WTC11 (cell line): ENCODE results near the gene NUP93. TPM values are rescaled to one million over a fixed set of nuclear protein-coding genes. Genes with fewer than 3 reads are reported as not detected.

Source experiments
- ATAC-seq: fragments of 200-7000 bp; cut with Tn5 transposase; 2 replicates; pipeline ENCODE4 v1.10.0; 2021; ENCODE audit warnings: mild to moderate bottlenecking, moderate library complexity
- CTCF ChIA-PET: fragments of 300-600 bp; sonication (Branson Sonifier 250); formaldehyde crosslinking; loops from one replicate; lab custom pipeline; 2021; ENCODE audit warnings: antibody characterized with exemption; lab: Charles Lee
- POLR2A ChIA-PET: fragments of 350-600 bp; sonication (Branson Sonifier 250); formaldehyde crosslinking; loops from one replicate; lab custom pipeline; 2021; ENCODE audit warnings: antibody characterized with exemption; lab: Charles Lee
- DNase-seq: peaks from one replicate; pipeline ENCODE4 v3.0.0; 2021; ENCODE audit warnings: low spot score
- H3K27ac Mint-ChIP-seq: 2 replicates; pipeline ENCODE4 v1.8.0; 2021; ENCODE audit warnings: mixed read lengths
- H3K27me3 Mint-ChIP-seq: 2 replicates; pipeline ENCODE4 v1.8.0; 2021; ENCODE audit warnings: low read depth, mild to moderate bottlenecking, moderate library complexity, mixed read lengths
- H3K36me3 Mint-ChIP-seq: 2 replicates; pipeline ENCODE4 v1.8.0; 2021; ENCODE audit warnings: mixed read lengths
- H3K4me1 Mint-ChIP-seq: 2 replicates; pipeline ENCODE4 v1.8.0; 2022; ENCODE audit warnings: mixed read lengths
- H3K4me3 Mint-ChIP-seq: 2 replicates; pipeline ENCODE4 v1.8.0; 2021; ENCODE audit warnings: mild to moderate bottlenecking, moderate library complexity, mixed read lengths
- H3K9me3 Mint-ChIP-seq: 2 replicates; pipeline ENCODE4 v1.8.0; 2021; ENCODE audit warnings: mixed read lengths
- ATF1 ChIP-seq: sonication (generic); formaldehyde crosslinking; IDR thresholded peaks from 2 replicates; pipeline ENCODE4 v1.8.1; 2023; ENCODE audit warnings: mild to moderate bottlenecking, moderate library complexity, missing genetic modification reagents
- EMX1 ChIP-seq: fragments of 250-450 bp; sonication (Bioruptor Pico); IDR thresholded peaks from 2 replicates; pipeline ENCODE4 v1.8.0; 2021; ENCODE audit warnings: mild to moderate bottlenecking
- ESRRA ChIP-seq: sonication (generic); formaldehyde crosslinking; IDR thresholded peaks from 2 replicates; pipeline ENCODE4 v1.8.1; 2022; ENCODE audit warnings: mild to moderate bottlenecking, missing genetic modification reagents, borderline replicate concordance
- FOXJ3 ChIP-seq: sonication (generic); formaldehyde crosslinking; IDR thresholded peaks from 2 replicates; pipeline ENCODE4 v1.9.0; 2021; ENCODE audit warnings: missing genetic modification reagents, mild to moderate bottlenecking, borderline replicate concordance
- GTF2I ChIP-seq: fragments of 250-450 bp; sonication (Bioruptor Pico); conservative IDR thresholded peaks from 2 replicates; pipeline ENCODE4 v1.4.0; 2021; ENCODE audit warnings: mild to moderate bottlenecking
- KAT7 ChIP-seq: sonication (generic); formaldehyde crosslinking; IDR thresholded peaks from 2 replicates; pipeline ENCODE4 v1.8.1; 2023; ENCODE audit warnings: missing genetic modification reagents, mild to moderate bottlenecking, borderline replicate concordance
- NFE2L1 ChIP-seq: sonication (generic); formaldehyde crosslinking; IDR thresholded peaks from 2 replicates; pipeline ENCODE4 v1.8.1; 2023; ENCODE audit warnings: missing genetic modification reagents
- NR1H2 ChIP-seq: sonication (generic); formaldehyde crosslinking; IDR thresholded peaks from 2 replicates; pipeline ENCODE4 v1.9.0; 2021; ENCODE audit warnings: mild to moderate bottlenecking, moderate library complexity, missing genetic modification reagents
- NR2C2 ChIP-seq: sonication (generic); formaldehyde crosslinking; IDR thresholded peaks from 2 replicates; pipeline ENCODE4 v1.8.0; 2022; ENCODE audit warnings: mild to moderate bottlenecking, missing genetic modification reagents
- OVOL2 ChIP-seq: fragments of 250-450 bp; sonication (Bioruptor Pico); IDR thresholded peaks from 2 replicates; pipeline ENCODE4 v1.9.0; 2021; ENCODE audit warnings: mild to moderate bottlenecking, borderline replicate concordance
- PRRX2 ChIP-seq: fragments of 250-450 bp; sonication (Bioruptor Pico); IDR thresholded peaks from 2 replicates; pipeline ENCODE4 v1.8.0; 2021; ENCODE audit warnings: mild to moderate bottlenecking
- RELA ChIP-seq: sonication (generic); formaldehyde crosslinking; IDR thresholded peaks from 2 replicates; pipeline ENCODE4 v1.8.1; 2022; ENCODE audit warnings: missing genetic modification reagents, mild to moderate bottlenecking, borderline replicate concordance
- SMAD3 ChIP-seq: sonication (generic); formaldehyde crosslinking; IDR thresholded peaks from 2 replicates; pipeline ENCODE4 v1.8.0; 2022; ENCODE audit warnings: missing genetic modification reagents, mild to moderate bottlenecking, borderline replicate concordance
- SP1 ChIP-seq: sonication (generic); formaldehyde crosslinking; conservative IDR thresholded peaks from 2 replicates; pipeline ENCODE4 v1.8.1; 2022; ENCODE audit warnings: missing genetic modification reagents
- TEAD1 ChIP-seq: sonication (generic); formaldehyde crosslinking; IDR thresholded peaks from 2 replicates; pipeline ENCODE4 v1.8.0; 2022; ENCODE audit warnings: mild to moderate bottlenecking, missing genetic modification reagents
- ZNF219 ChIP-seq: sonication (generic); formaldehyde crosslinking; IDR thresholded peaks from 2 replicates; pipeline ENCODE4 v1.8.0; 2023; ENCODE audit warnings: missing genetic modification reagents, mild to moderate bottlenecking, borderline replicate concordance
- ZNF232 ChIP-seq: sonication (generic); formaldehyde crosslinking; IDR thresholded peaks from 2 replicates; pipeline ENCODE4 v1.8.0; 2022; ENCODE audit warnings: mild to moderate bottlenecking, missing genetic modification reagents
- ZNF263 ChIP-seq: sonication (generic); formaldehyde crosslinking; IDR thresholded peaks from 2 replicates; pipeline ENCODE4 v1.8.1; 2022; ENCODE audit warnings: low read depth, mild to moderate bottlenecking, moderate library complexity, missing genetic modification reagents
- ZNF317 ChIP-seq: sonication (generic); formaldehyde crosslinking; IDR thresholded peaks from 2 replicates; pipeline ENCODE4 v1.8.1; 2023; ENCODE audit warnings: low read depth, mild to moderate bottlenecking, moderate library complexity, missing genetic modification reagents, borderline replicate concordance
- total RNA-seq: library from RNA; stranded (reverse); gene quantifications from 3 replicates; pipeline ENCODE4 v1.2.3, GENCODE V29; 2021
- TF ChIP-seq, protein P1 (sequence below): sonication (generic); formaldehyde crosslinking; IDR thresholded peaks from 2 replicates; pipeline ENCODE4 v1.8.1; 2023; ENCODE audit warnings: mild to moderate bottlenecking, moderate library complexity, missing genetic modification reagents
- TF ChIP-seq, protein P2 (sequence below): sonication (generic); formaldehyde crosslinking; IDR thresholded peaks from 2 replicates; pipeline ENCODE4 v1.8.0; 2023; ENCODE audit warnings: missing genetic modification reagents
- TF ChIP-seq, protein P3 (sequence below): fragments of 250-450 bp; sonication (Bioruptor Pico); IDR thresholded peaks from 2 replicates; pipeline ENCODE4 v1.8.0; 2021; ENCODE audit warnings: mild to moderate bottlenecking
- TF ChIP-seq, protein P4 (sequence below): fragments of 250-450 bp; sonication (Bioruptor Pico); conservative IDR thresholded peaks from 2 replicates; pipeline ENCODE4 v1.9.0; 2021; ENCODE audit warnings: mild to moderate bottlenecking
- TF ChIP-seq, protein P5 (sequence below): sonication (generic); formaldehyde crosslinking; IDR thresholded peaks from 2 replicates; pipeline ENCODE4 v1.8.1; 2022; ENCODE audit warnings: mild to moderate bottlenecking, moderate library complexity, missing genetic modification reagents
- TF ChIP-seq, protein P6 (sequence below): sonication (generic); formaldehyde crosslinking; IDR thresholded peaks from 2 replicates; pipeline ENCODE4 v1.8.0; 2022; ENCODE audit warnings: missing genetic modification reagents

The NUP93 gene
- total RNA-seq, 1 experiment from 2014 or later = 185 TPM

DNA sequence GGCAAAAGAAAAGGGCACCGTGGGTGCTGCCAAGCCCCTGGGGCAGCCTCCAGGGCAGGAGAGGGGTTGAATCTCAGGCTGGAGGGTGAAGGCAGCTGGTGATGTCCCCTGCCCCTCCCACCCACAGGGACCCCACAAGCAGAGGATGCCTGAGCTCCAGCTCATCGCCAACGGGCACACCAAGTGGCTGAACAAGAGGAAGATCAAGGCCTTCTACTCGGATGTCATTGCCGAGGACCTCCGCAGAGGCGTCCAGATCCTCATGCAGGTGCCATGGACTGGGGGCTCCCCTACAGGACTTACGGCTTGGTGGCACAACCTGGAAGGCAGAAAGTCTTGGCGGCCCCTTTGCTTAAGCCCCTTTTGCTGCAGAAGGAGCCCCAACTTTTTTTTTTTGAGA lies 156.9 kb downstream of the NUP93 start:
- no peak overlapping the region for H3K4me3 Mint-ChIP-seq
- no peak for TF ChIP-seq PRRX2
- TF ChIP-seq SMAD3 (CRISPR knock-in tag) = no peak
- TF ChIP-seq EMX1 (CRISPR knock-in tag) = no peak
- no peak for TF ChIP-seq ZNF232 (CRISPR knock-in tag)
- TF ChIP-seq, protein P1, sequence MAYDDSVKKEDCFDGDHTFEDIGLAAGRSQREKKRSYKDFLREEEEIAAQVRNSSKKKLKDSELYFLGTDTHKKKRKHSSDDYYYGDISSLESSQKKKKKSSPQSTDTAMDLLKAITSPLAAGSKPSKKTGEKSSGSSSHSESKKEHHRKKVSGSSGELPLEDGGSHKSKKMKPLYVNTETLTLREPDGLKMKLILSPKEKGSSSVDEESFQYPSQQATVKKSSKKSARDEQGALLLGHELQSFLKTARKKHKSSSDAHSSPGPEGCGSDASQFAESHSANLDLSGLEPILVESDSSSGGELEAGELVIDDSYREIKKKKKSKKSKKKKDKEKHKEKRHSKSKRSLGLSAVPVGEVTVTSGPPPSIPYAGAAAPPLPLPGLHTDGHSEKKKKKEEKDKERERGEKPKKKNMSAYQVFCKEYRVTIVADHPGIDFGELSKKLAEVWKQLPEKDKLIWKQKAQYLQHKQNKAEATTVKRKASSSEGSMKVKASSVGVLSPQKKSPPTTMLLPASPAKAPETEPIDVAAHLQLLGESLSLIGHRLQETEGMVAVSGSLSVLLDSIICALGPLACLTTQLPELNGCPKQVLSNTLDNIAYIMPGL (CRISPR knock-in tag) = no peak
- TF ChIP-seq OVOL2 = no peak
- no peak for DNase-seq
- peaks cover 12% of the 10 kb centered on the region for H3K36me3 Mint-ChIP-seq
- POLR2A ChIA-PET = no interaction called here
- H3K27ac Mint-ChIP-seq = no peak overlapping the region
- H3K4me1 Mint-ChIP-seq = no peaks in the 10 kb centered on the region
- H3K27me3 Mint-ChIP-seq = no peaks in the 10 kb centered on the region; the same call in 1 of the 2 replicates
- ATAC-seq = no peak
- CTCF ChIA-PET = interaction anchor here (0.7 kb wide), 1 partner anchor 94 kb away, joined by 3 read pairs; no protein-coding TSS in a partner anchor
- peaks cover 13% of the 10 kb centered on the region for H3K9me3 Mint-ChIP-seq

DNA sequence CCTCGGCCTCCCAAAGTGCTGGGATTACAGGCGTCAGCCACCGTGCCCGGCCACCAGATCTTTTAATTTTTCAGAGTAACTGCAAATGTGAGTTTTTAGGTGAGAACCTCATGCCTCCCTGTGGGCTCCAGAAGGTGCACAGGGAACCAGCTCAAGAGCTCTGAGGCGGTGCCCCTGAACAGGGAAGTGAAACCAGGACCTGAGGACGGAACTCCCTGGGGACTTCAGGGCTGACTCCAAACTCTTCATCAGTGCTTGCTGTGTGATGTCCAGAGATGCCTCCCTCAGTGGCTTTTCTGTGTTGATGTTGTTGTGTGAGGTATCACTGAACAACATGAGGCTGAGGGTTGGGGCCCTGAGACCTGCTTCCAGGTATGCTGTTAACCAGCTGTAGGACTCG lies 158.9 kb downstream of the NUP93 start:
- H3K4me1 Mint-ChIP-seq = no peaks in the 10 kb centered on the region

DNA sequence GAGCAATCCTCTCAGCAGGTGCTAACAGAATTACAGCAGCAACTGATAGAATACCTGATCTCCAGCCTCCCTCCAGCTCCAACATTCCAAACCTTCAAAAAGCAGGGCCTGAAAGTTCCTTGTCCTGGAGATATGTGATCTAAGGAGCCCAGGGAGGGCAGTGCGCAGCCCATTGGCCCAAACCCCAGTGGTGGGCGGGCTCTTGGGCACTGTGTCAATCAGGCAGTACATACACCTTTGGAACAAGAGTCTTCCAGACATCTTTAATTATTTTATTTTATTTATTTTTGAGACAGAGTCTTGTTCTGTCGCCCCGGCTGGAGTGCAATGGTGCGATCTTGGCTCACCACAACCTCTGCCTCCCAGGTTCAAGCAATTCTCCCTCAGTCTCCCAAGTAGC lies 159.3 kb downstream of the NUP93 start:
- DNase-seq = no peak
- TF ChIP-seq, protein P2, sequence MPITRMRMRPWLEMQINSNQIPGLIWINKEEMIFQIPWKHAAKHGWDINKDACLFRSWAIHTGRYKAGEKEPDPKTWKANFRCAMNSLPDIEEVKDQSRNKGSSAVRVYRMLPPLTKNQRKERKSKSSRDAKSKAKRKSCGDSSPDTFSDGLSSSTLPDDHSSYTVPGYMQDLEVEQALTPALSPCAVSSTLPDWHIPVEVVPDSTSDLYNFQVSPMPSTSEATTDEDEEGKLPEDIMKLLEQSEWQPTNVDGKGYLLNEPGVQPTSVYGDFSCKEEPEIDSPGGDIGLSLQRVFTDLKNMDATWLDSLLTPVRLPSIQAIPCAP (CRISPR knock-in tag) = no peak
- TF ChIP-seq, protein P3, sequence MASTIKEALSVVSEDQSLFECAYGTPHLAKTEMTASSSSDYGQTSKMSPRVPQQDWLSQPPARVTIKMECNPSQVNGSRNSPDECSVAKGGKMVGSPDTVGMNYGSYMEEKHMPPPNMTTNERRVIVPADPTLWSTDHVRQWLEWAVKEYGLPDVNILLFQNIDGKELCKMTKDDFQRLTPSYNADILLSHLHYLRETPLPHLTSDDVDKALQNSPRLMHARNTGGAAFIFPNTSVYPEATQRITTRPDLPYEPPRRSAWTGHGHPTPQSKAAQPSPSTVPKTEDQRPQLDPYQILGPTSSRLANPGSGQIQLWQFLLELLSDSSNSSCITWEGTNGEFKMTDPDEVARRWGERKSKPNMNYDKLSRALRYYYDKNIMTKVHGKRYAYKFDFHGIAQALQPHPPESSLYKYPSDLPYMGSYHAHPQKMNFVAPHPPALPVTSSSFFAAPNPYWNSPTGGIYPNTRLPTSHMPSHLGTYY (CRISPR knock-in tag) = no peak
- TF ChIP-seq, protein P4, sequence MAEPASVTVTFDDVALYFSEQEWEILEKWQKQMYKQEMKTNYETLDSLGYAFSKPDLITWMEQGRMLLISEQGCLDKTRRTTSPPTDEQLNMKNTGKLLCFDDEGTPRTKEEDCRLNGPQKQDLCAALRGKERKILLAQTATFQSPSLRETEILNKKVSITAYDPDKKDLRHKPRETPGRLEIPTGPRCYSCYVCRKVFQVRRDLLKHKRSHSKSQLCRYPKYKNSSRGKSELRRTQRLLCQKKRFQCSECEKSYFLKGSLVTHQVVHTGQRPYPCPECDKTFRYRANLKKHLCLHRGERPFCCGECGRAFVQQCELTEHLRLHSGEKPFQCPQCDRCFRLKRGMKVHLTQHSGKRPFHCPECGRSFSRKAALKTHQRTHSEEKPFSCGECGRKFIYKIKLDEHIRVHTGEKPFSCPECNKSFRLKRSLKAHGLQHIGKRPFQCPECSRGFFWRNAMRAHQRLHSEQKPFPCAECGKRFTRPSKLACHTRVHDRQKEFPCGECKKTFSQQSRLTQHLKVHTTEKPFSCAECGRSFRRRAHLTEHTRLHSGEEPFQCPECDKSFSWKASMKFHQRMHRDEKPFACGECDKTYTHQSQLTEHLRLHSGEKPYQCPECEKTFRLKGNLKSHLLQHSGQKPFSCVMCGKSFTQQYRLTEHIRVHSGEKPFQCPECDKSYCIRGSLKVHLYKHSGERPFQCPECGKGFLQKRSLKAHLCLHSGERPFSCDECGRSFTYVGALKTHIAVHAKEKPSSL (CRISPR knock-in tag) = no peak
- no peak for TF ChIP-seq NR2C2 (CRISPR knock-in tag)
- TF ChIP-seq NFE2L1 = no peak
- TF ChIP-seq, protein P5, sequence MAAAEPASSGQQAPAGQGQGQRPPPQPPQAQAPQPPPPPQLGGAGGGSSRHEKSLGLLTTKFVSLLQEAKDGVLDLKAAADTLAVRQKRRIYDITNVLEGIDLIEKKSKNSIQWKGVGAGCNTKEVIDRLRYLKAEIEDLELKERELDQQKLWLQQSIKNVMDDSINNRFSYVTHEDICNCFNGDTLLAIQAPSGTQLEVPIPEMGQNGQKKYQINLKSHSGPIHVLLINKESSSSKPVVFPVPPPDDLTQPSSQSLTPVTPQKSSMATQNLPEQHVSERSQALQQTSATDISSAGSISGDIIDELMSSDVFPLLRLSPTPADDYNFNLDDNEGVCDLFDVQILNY (CRISPR knock-in tag) = no peak
- no peak for TF ChIP-seq GTF2I (CRISPR knock-in tag)

More for the DNA sequence above, 158.9 kb downstream of the NUP93 start:
- Mint-ChIP-seq H3K4me3 (no peak overlapping the region), H3K27ac (no peak overlapping the region), H3K9me3 (peaks cover 13% of the 10 kb centered on the region), H3K36me3 (peaks cover 12% of the 10 kb centered on the region), H3K27me3 (no peaks in the 10 kb centered on the region; the same call in 1 of the 2 replicates)
- ChIA-PET POLR2A (no interaction called here), CTCF (interaction anchor here (0.9 kb wide), 1 partner anchor 32 kb away, joined by 3 read pairs; no protein-coding TSS in a partner anchor)
- DNase-seq (no peak), ATAC-seq (no peak)
- TF ChIP-seq KAT7 = no peak
- TF ChIP-seq SP1 = no peak
- no peak for TF ChIP-seq FOXJ3 (CRISPR knock-in tag)
- TF ChIP-seq TEAD1 (CRISPR knock-in tag) = no peak
- no peak for TF ChIP-seq RELA (CRISPR knock-in tag)
- no peak for TF ChIP-seq ESRRA (CRISPR knock-in tag)
- TF ChIP-seq ZNF317 (CRISPR knock-in tag) = no peak
- no peak for TF ChIP-seq NR1H2 (CRISPR knock-in tag)
- TF ChIP-seq, protein P6, sequence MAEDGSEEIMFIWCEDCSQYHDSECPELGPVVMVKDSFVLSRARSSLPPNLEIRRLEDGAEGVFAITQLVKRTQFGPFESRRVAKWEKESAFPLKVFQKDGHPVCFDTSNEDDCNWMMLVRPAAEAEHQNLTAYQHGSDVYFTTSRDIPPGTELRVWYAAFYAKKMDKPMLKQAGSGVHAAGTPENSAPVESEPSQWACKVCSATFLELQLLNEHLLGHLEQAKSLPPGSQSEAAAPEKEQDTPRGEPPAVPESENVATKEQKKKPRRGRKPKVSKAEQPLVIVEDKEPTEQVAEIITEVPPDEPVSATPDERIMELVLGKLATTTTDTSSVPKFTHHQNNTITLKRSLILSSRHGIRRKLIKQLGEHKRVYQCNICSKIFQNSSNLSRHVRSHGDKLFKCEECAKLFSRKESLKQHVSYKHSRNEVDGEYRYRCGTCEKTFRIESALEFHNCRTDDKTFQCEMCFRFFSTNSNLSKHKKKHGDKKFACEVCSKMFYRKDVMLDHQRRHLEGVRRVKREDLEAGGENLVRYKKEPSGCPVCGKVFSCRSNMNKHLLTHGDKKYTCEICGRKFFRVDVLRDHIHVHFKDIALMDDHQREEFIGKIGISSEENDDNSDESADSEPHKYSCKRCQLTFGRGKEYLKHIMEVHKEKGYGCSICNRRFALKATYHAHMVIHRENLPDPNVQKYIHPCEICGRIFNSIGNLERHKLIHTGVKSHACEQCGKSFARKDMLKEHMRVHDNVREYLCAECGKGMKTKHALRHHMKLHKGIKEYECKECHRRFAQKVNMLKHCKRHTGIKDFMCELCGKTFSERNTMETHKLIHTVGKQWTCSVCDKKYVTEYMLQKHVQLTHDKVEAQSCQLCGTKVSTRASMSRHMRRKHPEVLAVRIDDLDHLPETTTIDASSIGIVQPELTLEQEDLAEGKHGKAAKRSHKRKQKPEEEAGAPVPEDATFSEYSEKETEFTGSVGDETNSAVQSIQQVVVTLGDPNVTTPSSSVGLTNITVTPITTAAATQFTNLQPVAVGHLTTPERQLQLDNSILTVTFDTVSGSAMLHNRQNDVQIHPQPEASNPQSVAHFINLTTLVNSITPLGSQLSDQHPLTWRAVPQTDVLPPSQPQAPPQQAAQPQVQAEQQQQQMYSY (CRISPR knock-in tag) = no peak
- no peak for TF ChIP-seq ZNF263 (CRISPR knock-in tag)
- TF ChIP-seq, protein P3 (CRISPR knock-in tag) = no peak
- no peak for TF ChIP-seq ATF1 (CRISPR knock-in tag)
- TF ChIP-seq ZNF219 = no peak

More for the DNA sequence above, 159.3 kb downstream of the NUP93 start:
- ChIA-PET POLR2A (no interaction called here), CTCF (interaction anchor here (0.9 kb wide), 1 partner anchor 32 kb away, joined by 3 read pairs; no protein-coding TSS in a partner anchor)
- Mint-ChIP-seq H3K27ac (no peak overlapping the region), H3K9me3 (peaks cover 13% of the 10 kb centered on the region), H3K36me3 (peaks cover 12% of the 10 kb centered on the region), H3K4me1 (no peaks in the 10 kb centered on the region), H3K27me3 (no peaks in the 10 kb centered on the region; the same call in 1 of the 2 replicates), H3K4me3 (no peak overlapping the region)
- ATAC-seq = peak; percentile 60
